CD14-positive monocyte (primary cell): ENCODE data around the gene GPSM3. TPM values are rescaled to one million over a fixed set of nuclear protein-coding genes. Genes with fewer than 3 reads are reported as not detected.

Source experiments
- DNase-seq, 3 donors: peaks; one replicate each; pipeline ENCODE4 v3.0.0-alpha.2; 2011 to 2022
- H2AFZ ChIP-seq: 2 replicates; pipeline ENCODE4 v1.6.0; 2012; ENCODE audit warnings: mild to moderate bottlenecking, low read depth, low read length, inconsistent platforms; ENCODE audit not compliant: insufficient read depth, poor library complexity, severe bottlenecking
- H3K27ac ChIP-seq, 2 donors: 1 replicate in 1 of 2; 2 replicates in 1 of 2; pipeline ENCODE4 v1.5.1; 2012 to 2013; ENCODE audit warnings: low read length in 2 of 2, control low read depth in 1 of 2, inconsistent platforms in 1 of 2, low read depth in 1 of 2, mild to moderate bottlenecking in 1 of 2
- H3K27me3 ChIP-seq, 2 donors: one replicate each; pipeline versions ENCODE4 v1.6.0 to v1.6.1; 2011 to 2013; ENCODE audit warnings: low read length in 2 of 2; ENCODE audit not compliant: control insufficient read depth in 2 of 2, insufficient read depth in 2 of 2
- H3K36me3 ChIP-seq, 2 donors: replicated peaks in 1 of 2; 1 replicate in 1 of 2; 2 replicates in 1 of 2; pipeline versions ENCODE4 v1.5.1 to v1.6.1; 2012 to 2013; ENCODE audit warnings: low read length in 2 of 2, control low read depth in 1 of 2, inconsistent platforms in 1 of 2, mild to moderate bottlenecking in 1 of 2; ENCODE audit not compliant: insufficient read depth in 2 of 2, control insufficient read depth in 1 of 2
- H3K4me1 ChIP-seq, 2 donors: 1 replicate in 1 of 2; 2 replicates in 1 of 2; pipeline versions ENCODE4 v1.5.1 to v1.6.1; 2012 to 2013; ENCODE audit warnings: low read length in 2 of 2, control low read depth in 1 of 2, inconsistent platforms in 1 of 2, mild to moderate bottlenecking in 1 of 2, moderate library complexity in 1 of 2; ENCODE audit not compliant: insufficient read depth in 2 of 2, control insufficient read depth in 1 of 2
- H3K4me2 ChIP-seq: replicated peaks from 2 replicates; pipeline ENCODE3; 2012; ENCODE audit warnings: low read length, moderate library complexity, mild to moderate bottlenecking; ENCODE audit not compliant: poor library complexity, severe bottlenecking; ENCODE audit errors: extremely low read depth
- H3K4me3 ChIP-seq, 3 experiments: fragments of 200-600 bp in 1 of 3; sonication (generic) in 1 of 3; replicated peaks in 1 of 3; 1 replicate in 2 of 3; 2 replicates in 1 of 3; pipeline ENCODE4 v1.5.1; 2011 to 2013; ENCODE audit warnings: low read length in 3 of 3, mild to moderate bottlenecking in 3 of 3, control low read depth in 2 of 3, low read depth in 2 of 3, inconsistent platforms in 1 of 3, moderate library complexity in 1 of 3
- H3K79me2 ChIP-seq: 2 replicates; pipeline ENCODE4 v1.6.0; 2012; ENCODE audit warnings: mild to moderate bottlenecking, control low read depth, inconsistent platforms, low read length, moderate library complexity; ENCODE audit not compliant: insufficient read depth
- H3K9ac ChIP-seq: 2 replicates; pipeline ENCODE4 v1.6.0; 2017; ENCODE audit warnings: low read length, mild to moderate bottlenecking; ENCODE audit not compliant: insufficient read depth, poor library complexity, severe bottlenecking
- H3K9me3 ChIP-seq, 2 donors: replicated peaks in 1 of 2; 1 replicate in 1 of 2; 2 replicates in 1 of 2; pipeline versions ENCODE4 v1.5.1 to v1.6.1; 2012 to 2013; ENCODE audit warnings: low read length in 2 of 2, control low read depth in 1 of 2; ENCODE audit not compliant: control insufficient read depth in 1 of 2, insufficient read depth in 1 of 2
- H4K20me1 ChIP-seq: 2 replicates; pipeline ENCODE4 v1.6.0; 2012; ENCODE audit warnings: mild to moderate bottlenecking, low read length, control low read depth, moderate library complexity; ENCODE audit not compliant: insufficient read depth
- H3K27ac Mint-ChIP-seq, 7 donors: one replicate each; pipeline ENCODE4 v1.8.0; 2020; ENCODE audit warnings: mild to moderate bottlenecking in 7 of 7, mixed read lengths in 7 of 7, moderate library complexity in 6 of 7, inconsistent platforms in 2 of 7
- H3K27me3 Mint-ChIP-seq, 3 donors: one replicate each; pipeline ENCODE4 v1.8.0; 2021 to 2022; ENCODE audit warnings: low read depth in 3 of 3, mild to moderate bottlenecking in 3 of 3, mixed read lengths in 3 of 3, moderate library complexity in 3 of 3, inconsistent platforms in 1 of 3
- H3K36me3 Mint-ChIP-seq, 2 donors: one replicate each; pipeline ENCODE4 v1.8.0; 2020; ENCODE audit warnings: mixed read lengths in 2 of 2, inconsistent platforms in 1 of 2, mild to moderate bottlenecking in 1 of 2
- H3K4me1 Mint-ChIP-seq: one replicate; pipeline ENCODE4 v1.8.0; 2020; ENCODE audit warnings: mild to moderate bottlenecking, mixed read lengths
- H3K4me3 Mint-ChIP-seq, 2 donors: one replicate each; pipeline ENCODE4 v1.8.0; 2020; ENCODE audit warnings: mild to moderate bottlenecking in 2 of 2, mixed read lengths in 2 of 2, moderate library complexity in 1 of 2
- H3K9me3 Mint-ChIP-seq, 7 donors: one replicate each; pipeline ENCODE4 v1.8.0; 2020 to 2022; ENCODE audit warnings: mixed read lengths in 7 of 7, mild to moderate bottlenecking in 6 of 7, moderate library complexity in 6 of 7, inconsistent platforms in 2 of 7
- CTCF ChIP-seq: fragments of 200-600 bp; IDR thresholded peaks from one replicate; pipeline ENCODE4 v1.8.0; 2022; ENCODE audit warnings: antibody characterized with exemption, mild to moderate bottlenecking
- WGBS: methylation state at CpG from one replicate; pipeline ENCODE4 v1.1.5; 2013; ENCODE audit warnings: missing lambda C conversion rate; ENCODE audit not compliant: insufficient coverage; 5-methylcytosine and 5-hydroxymethylcytosine counted together
- intact Hi-C, 2 donors: fragments of 100-400 bp; cut with micrococcal nuclease; formaldehyde crosslinking; loops; one replicate each; pipeline versions ENCODE4 v1.15.0 to v1.15.1; 2023
- polyA plus RNA-seq, 3 donors: library from polyadenylated mRNA; depleted of rRNA in 1 of 3; unstranded in 2 of 3; stranded (reverse) in 1 of 3; fragments of 300-500 nt in 2 of 3; fragments of >200 nt in 1 of 3; fragmentation: Illumina TruSeq in 2 of 3; gene quantifications; 1 replicate in 2 of 3; 2 replicates in 1 of 3; pipeline ENCODE4 v1.2.3, GENCODE V29; 2012 to 2021

The GPSM3 gene
- polyA plus RNA-seq, 3 donors: 86.1 to 340 (median 101) TPM

DNA sequence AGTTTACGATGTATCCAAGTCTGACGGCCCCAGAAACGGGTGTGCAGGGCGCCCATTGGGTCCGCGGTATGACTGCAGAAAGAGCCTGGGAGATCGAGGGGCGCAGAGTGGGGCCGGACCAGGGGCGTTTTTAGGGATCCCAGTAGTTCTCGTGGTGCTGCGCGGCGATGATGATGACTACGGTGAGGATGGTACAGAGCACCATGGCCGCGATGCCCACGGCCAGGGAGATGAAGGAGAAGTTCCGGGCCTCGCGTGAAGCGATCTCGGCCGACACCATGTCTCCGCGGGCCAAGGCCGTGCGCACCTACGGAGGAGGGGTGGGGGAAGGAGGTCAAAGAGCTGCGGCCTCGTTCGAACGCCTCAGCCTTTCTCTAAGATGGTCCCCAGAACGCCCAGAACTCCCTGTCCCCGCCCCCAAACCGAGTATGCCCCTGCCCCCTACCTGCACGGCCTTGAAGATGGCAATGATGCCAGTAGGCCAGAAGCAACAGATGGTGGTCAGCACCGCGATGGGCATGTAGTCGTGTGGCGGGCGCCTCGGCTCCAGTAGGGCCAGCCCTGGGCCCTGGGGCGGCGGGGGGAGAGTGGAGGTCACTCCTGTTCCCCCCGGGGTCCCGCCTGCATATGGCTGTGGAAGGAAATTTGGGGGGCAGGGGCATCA, 43.2 kb downstream of the GPSM3 start:
- peak overlapping the region; percentile 76 for H2AFZ ChIP-seq
- WGBS: 19% methylated on average over 32 of the region's 47 CpGs
- H3K27me3 Mint-ChIP-seq: peaks cover 62 to 80% (median 71%) of the 10 kb centered on the region in 3 donors

More for the DNA sequence above, 43.2 kb downstream of the GPSM3 start:
- Histone ChIP-seq H3K27me3 (peaks cover 36 to 74% of the 10 kb centered on the region in 2 donors), H3K4me3 (peak overlapping the region; percentile 28 to 75 (median 41)), H3K9ac (peak overlapping the region; percentile 13), H3K36me3 (no peaks in the 10 kb centered on the region), H3K4me1 (peaks cover 24 to 27% of the 10 kb centered on the region in 2 donors), H3K4me2 (peak overlapping the region; percentile 87), H3K9me3 (peaks cover 0 to 11% of the 10 kb centered on the region in 2 donors), H3K27ac (no peak overlapping the region), H3K79me2 (no peaks in the 10 kb centered on the region), H4K20me1 (no peaks in the 10 kb centered on the region)
- peaks cover 0 to 13% of the 10 kb centered on the region in 2 donors for H3K36me3 Mint-ChIP-seq
- peak overlapping the region; percentile 87 to 95 for H3K4me3 Mint-ChIP-seq
- H3K4me1 Mint-ChIP-seq: peaks cover 30% of the 10 kb centered on the region
- intact Hi-C loops: no loop called here
- peaks cover 0 to 29% (median 11%) of the 10 kb centered on the region in 7 donors for H3K9me3 Mint-ChIP-seq
- no peak for DNase-seq
- peak overlapping the region in 5 of 7 donors; percentile 41 to 83 (median 77) for H3K27ac Mint-ChIP-seq
- TF ChIP-seq CTCF: peak; percentile 47
